Mononuclear cell (primary cell): ENCODE measurements around the gene ABHD1. TPM values are rescaled to one million over a fixed set of nuclear protein-coding genes. Genes with fewer than 3 reads are reported as not detected.

Experiments used
- H3K27me3 ChIP-seq: 2 replicates; pipeline ENCODE4 v1.6.0; 2011; ENCODE audit warnings: low read length, control low read depth; ENCODE audit not compliant: insufficient read depth
- H3K4me1 ChIP-seq: 2 replicates; pipeline ENCODE4 v1.5.1; 2011; ENCODE audit warnings: mild to moderate bottlenecking, low read length, control low read depth; ENCODE audit not compliant: insufficient read depth
- H3K4me3 ChIP-seq: 2 replicates; pipeline ENCODE4 v1.5.1; 2011; ENCODE audit warnings: mild to moderate bottlenecking, low read length, moderate library complexity
- H3K9me3 ChIP-seq: 2 replicates; pipeline ENCODE4 v1.5.1; 2011; ENCODE audit warnings: low read depth, mild to moderate bottlenecking, control low read depth, low read length
- total RNA-seq: library from RNA; depleted of rRNA; stranded (reverse); fragments of >200 nt; gene quantifications from one replicate; pipeline ENCODE4 v1.2.3, GENCODE V29; 2012

Gene ABHD1
- total RNA-seq, 1 donor = 0.10 TPM

- H3K27me3 ChIP-seq = no peaks in the 10 kb centered on the region
- no peaks in the 10 kb centered on the region for H3K9me3 ChIP-seq
- H3K4me1 ChIP-seq = peaks cover 18% of the 10 kb centered on the region
- H3K4me3 ChIP-seq = peak overlapping the region; percentile 95
Observed at GRCh38 chr2:27134781-27135477, 11.3 kb downstream of the ABHD1 start.

- no peaks in the 10 kb centered on the region for H3K9me3 ChIP-seq
Observed at GRCh38 chr2:27135478-27135955, 11.9 kb downstream of the ABHD1 start.

DNA sequence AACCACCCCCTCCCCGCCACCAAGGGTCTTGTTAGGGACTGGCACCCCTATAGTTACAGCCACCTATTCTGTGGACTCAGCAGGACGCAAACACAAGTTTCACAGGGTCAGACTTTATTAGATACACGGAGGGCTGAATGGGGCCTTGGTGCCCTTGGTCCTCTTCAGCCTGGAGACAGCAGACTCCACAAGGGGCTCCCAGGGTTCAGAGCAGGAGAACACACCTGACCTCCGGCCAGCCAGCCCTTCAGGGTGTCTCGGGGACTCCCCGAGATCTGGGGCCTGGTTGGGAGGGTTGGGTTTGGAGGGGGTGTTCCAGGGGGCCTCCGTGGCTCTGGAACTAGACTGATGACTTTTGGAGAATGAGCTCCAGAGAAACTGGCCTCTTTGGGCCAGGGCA, 13.1 kb downstream of the ABHD1 start:
- Histone ChIP-seq H3K4me1 (peaks cover 18% of the 10 kb centered on the region), H3K4me3 (no peak overlapping the region), H3K27me3 (no peaks in the 10 kb centered on the region), H3K9me3 (no peaks in the 10 kb centered on the region)

More at GRCh38 chr2:27135478-27135955, 11.9 kb downstream of the ABHD1 start:
- peaks cover 18% of the 10 kb centered on the region for H3K4me1 ChIP-seq
- H3K4me3 ChIP-seq = no peak overlapping the region
- H3K27me3 ChIP-seq = no peaks in the 10 kb centered on the region

DNA sequence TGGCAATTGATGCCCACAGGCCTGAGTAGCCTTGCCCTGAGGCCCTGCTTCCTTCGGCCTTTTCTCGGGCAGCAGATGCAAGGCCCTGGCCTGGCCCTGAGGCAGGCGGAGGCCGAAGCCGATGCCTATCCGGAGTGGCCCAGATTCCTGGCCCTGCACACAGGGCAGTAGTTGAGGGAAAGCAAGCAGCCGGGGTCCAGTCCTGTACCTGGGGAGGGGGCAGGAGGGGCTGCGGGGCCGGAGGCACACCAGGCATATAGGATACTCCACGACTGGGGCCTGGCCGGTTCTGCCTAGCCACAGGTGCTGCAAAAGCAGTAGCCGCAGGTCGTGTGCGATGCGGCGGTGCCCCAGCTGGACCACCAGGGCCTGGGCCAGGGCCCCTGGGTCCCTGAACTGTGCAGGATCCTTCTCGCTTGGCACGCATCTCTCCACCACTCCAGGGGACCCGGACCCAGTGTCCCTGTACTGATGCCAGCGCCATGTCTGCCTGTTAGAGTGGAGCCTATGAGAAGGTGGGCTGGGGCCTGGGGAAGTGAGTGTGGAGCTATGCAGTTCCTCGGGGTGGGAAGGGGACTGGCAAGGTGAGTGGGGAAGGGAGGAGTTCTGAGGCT, 13.8 kb downstream of the ABHD1 start:
- Histone ChIP-seq H3K4me1 (peaks cover 18% of the 10 kb centered on the region), H3K27me3 (no peaks in the 10 kb centered on the region), H3K9me3 (no peaks in the 10 kb centered on the region), H3K4me3 (no peak overlapping the region)

DNA sequence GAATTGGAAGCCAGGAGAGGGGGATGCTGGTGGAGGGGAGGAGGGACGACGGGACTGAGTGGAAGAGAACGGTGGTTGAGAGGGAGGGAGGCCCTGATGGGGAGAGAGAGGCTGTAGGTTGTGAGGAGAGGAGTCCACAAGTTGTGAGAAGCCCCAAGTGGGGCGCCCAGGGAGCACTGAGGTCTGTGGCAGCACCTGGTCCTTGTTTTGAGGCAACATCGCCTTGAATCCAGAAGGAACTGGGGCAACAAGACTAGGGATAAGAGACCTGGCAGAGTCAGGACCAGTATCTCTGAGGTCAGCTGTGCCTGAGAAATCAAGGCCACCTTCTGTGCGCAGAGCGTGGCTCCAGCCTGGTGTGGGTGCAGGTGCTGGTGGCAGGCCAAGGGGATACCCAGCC, 14.5 kb downstream of the ABHD1 start:
- no peak overlapping the region for H3K4me3 ChIP-seq
- H3K9me3 ChIP-seq = no peaks in the 10 kb centered on the region
- H3K4me1 ChIP-seq = peaks cover 13% of the 10 kb centered on the region

DNA sequence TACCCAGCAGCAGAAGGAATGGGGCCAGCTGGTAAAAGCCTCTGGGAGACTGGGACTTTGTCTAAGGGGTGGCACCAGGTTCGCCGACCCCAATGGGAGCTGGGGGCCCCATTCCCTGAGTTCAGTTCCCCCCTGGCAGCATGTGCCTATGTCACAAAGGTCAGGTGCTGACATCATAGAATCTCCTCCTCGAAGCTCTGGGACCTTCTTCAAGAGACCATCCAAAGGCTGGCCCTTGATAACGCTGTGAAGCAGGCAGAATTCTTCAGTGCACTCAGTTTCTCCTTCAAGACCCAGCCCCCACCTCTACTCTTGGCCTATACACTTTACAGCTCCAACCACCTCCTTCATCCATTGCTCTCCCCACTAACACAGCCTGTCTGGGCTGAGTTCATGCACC, 15.7 kb downstream of the ABHD1 start, which contains the start of gene PRR30:
Gene PRR30, minus strand, starts transcription at position 101 of the 400 bp plus-strand sequence. CDS start 1,081 bp downstream, outside the sequence.
- Histone ChIP-seq H3K4me1 (peaks cover 5% of the 10 kb centered on the region), H3K9me3 (no peaks in the 10 kb centered on the region), H3K4me3 (no peak within 1 kb of the TSS), H3K27me3 (no peaks in the 10 kb centered on the region)

More for the DNA sequence above, 14.5 kb downstream of the ABHD1 start:
- no peaks in the 10 kb centered on the region for H3K27me3 ChIP-seq

DNA sequence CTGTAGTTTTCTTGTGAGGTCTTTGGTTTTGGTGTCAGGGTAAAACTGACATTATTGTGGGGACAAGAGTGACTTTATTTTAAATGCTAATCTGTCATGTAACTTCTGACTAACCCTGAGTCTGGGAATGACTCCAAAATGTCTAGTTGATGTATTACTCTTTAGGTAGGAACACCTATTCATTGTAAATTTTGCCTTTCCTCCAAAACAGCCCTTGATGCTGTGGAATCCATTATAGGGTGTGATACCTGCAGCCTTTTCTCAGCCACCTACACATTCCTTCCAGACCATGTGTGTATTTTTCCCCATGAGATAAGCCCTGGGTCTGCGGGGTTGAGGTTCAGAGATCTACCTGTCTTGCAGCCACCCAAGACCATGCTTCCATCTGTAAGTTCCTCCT, 19.7 kb downstream of the ABHD1 start:
- H3K4me3 ChIP-seq = no peak overlapping the region
- H3K27me3 ChIP-seq = no peaks in the 10 kb centered on the region
- H3K9me3 ChIP-seq = no peaks in the 10 kb centered on the region
- H3K4me1 ChIP-seq = no peaks in the 10 kb centered on the region

GRCh38 chr2:27145682-27146081, 22.1 kb downstream of the ABHD1 start:
- H3K4me1 ChIP-seq = no peaks in the 10 kb centered on the region
- H3K9me3 ChIP-seq = no peaks in the 10 kb centered on the region
- no peak overlapping the region for H3K4me3 ChIP-seq
- no peaks in the 10 kb centered on the region for H3K27me3 ChIP-seq

- H3K4me1 ChIP-seq = no peaks in the 10 kb centered on the region
- no peaks in the 10 kb centered on the region for H3K27me3 ChIP-seq
- H3K4me3 ChIP-seq = no peak overlapping the region
- H3K9me3 ChIP-seq = no peaks in the 10 kb centered on the region
Observed at GRCh38 chr2:27147935-27148334, 24.3 kb downstream of the ABHD1 start.

DNA sequence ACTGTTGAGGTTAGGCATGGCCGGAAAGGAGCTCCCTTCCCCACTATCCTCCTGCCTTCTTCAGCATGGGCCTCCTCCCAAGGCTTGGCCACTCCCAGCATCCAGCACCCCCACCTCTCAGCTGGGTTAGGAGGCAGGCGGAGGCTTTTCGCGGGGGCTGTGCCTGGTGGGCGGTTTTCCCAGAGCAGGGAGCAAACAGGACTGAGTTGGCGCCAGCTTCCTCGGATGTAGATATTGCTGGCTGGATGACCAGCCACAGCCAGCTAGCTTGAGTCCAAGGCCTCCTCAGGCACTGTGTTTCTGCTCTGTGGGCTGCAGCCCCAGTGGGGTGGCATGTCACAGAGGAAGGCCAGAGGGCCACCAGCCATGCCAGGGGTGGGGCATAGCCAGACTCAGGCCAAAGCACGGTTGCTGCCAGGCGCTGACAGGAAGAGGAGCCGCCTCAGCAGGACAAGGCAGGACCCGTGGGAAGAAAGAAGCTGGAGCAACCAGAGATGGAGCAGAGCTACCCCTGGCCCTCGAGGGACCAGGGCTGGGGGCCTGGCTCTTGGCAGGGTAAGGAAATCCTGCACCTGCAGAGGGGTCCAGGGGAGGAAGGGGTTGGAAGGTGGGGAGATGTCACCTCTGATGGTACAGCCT, 25.3 kb downstream of the ABHD1 start, which contains the start of gene TCF23:
Gene TCF23, plus strand, starts transcription at position 204 of the 639 bp plus-strand sequence. Its CDS starts 130 bp downstream, at position 334.
- H3K27me3 ChIP-seq = no peaks in the 10 kb centered on the region
- no peaks in the 10 kb centered on the region for H3K4me1 ChIP-seq
- no peak within 1 kb of the TSS for H3K4me3 ChIP-seq
- no peaks in the 10 kb centered on the region for H3K9me3 ChIP-seq

GRCh38 chr2:27149570-27150405, 26.2 kb downstream of the ABHD1 start:
- H3K4me3 ChIP-seq = no peak overlapping the region
- no peaks in the 10 kb centered on the region for H3K9me3 ChIP-seq
- no peaks in the 10 kb centered on the region for H3K27me3 ChIP-seq
- H3K4me1 ChIP-seq = no peaks in the 10 kb centered on the region

GRCh38 chr2:27150639-27151230, 27.1 kb downstream of the ABHD1 start:
- H3K4me3 ChIP-seq = no peak overlapping the region
- H3K27me3 ChIP-seq = no peaks in the 10 kb centered on the region
- no peaks in the 10 kb centered on the region for H3K4me1 ChIP-seq
- H3K9me3 ChIP-seq = no peaks in the 10 kb centered on the region

DNA sequence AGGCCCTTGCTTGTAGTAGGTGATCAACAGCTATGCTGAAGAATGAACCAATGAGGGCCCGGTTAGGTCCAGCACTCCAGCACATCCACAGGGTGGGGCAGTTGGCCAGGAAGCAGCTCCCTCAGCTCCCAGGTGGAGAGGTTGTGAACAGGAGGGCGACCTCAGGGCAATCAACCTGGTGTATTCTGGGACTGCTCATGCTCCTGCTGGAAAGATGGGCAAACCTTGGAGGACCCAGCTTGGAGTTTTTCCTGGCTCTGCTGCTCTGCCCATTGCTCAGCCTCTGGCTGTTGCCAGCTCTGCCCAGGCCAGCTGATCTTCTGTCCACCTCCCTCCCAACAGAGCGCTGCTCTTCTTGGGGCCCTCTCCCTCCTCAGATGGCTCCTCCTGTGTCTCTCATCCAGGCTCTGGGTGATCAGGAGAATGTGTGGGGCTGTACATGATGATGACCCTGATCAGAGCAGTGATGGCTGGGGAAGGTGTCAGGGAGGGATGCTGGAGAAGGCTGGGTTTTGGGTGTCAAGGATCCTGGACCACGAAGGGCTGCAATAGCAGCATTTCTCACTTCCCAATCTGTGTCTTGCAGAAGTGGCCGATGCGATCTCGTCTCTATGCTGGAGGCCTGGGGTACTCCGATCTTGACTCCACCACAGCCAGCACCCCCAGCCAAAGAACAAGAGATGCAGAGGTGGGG, 28.6 kb downstream of the ABHD1 start:
- Histone ChIP-seq H3K27me3 (no peaks in the 10 kb centered on the region), H3K4me1 (no peaks in the 10 kb centered on the region), H3K4me3 (no peak overlapping the region), H3K9me3 (no peaks in the 10 kb centered on the region)
